Keratinocyte (primary cell): ENCODE results near the gene RBBP8. TPM values are rescaled to one million over a fixed set of nuclear protein-coding genes. Genes with fewer than 3 reads are reported as not detected.

Experiments used
- DNase-seq: peaks from one replicate; pipeline ENCODE4 v3.0.0-alpha.2; 2011; ENCODE audit warnings: low read depth, missing footprints, low spot score
- FAIRE-seq: peaks from 2 replicates; lab custom pipeline; 2011; peaks lifted over from hg19 to GRCh38; lab: Jason Lieb, UNC
- H2AFZ ChIP-seq: 2 replicates; pipeline ENCODE4 v1.6.0; 2012; ENCODE audit warnings: low read length, control low read depth, inconsistent platforms; ENCODE audit not compliant: control insufficient read depth
- H3K27ac ChIP-seq: 2 replicates; pipeline ENCODE4 v1.5.1; 2011; ENCODE audit warnings: low read length; ENCODE audit not compliant: control insufficient read depth, insufficient read depth
- H3K27me3 ChIP-seq: 3 replicates; pipeline ENCODE4 v1.6.0; 2011; ENCODE audit warnings: low read length; ENCODE audit not compliant: control insufficient read depth, insufficient read depth; ENCODE audit errors: extremely low read depth
- H3K36me3 ChIP-seq, 2 experiments: 2 replicates in 1 of 2; 3 replicates in 1 of 2; pipeline ENCODE4 v1.5.1; 2011; ENCODE audit warnings: low read length in 2 of 2, mild to moderate bottlenecking in 1 of 2; ENCODE audit not compliant: control insufficient read depth in 2 of 2, insufficient read depth in 2 of 2; ENCODE audit errors: extremely low read depth in 1 of 2
- H3K4me1 ChIP-seq: 3 replicates; pipeline ENCODE4 v1.5.1; 2011; ENCODE audit warnings: low read length; ENCODE audit not compliant: control insufficient read depth, insufficient read depth; ENCODE audit errors: extremely low read depth
- H3K4me2 ChIP-seq: 3 replicates; pipeline ENCODE4 v1.6.0; 2011; ENCODE audit warnings: low read depth, low read length; ENCODE audit not compliant: control insufficient read depth, insufficient read depth; ENCODE audit errors: extremely low read depth
- H3K4me3 ChIP-seq, 3 experiments: fragments of 200-600 bp in 1 of 3; sonication (generic) in 1 of 3; 2 replicates in 2 of 3; 3 replicates in 1 of 3; pipeline ENCODE4 v1.5.1; 2011 to 2016; ENCODE audit warnings: low read length in 3 of 3, mild to moderate bottlenecking in 3 of 3, control low read depth in 2 of 3, inconsistent platforms in 1 of 3, low read depth in 1 of 3, mixed read lengths in 1 of 3, mixed run types in 1 of 3, moderate library complexity in 1 of 3; ENCODE audit not compliant: control insufficient read depth in 2 of 3, insufficient read depth in 2 of 3; ENCODE audit errors: extremely low read depth in 1 of 3
- H3K79me2 ChIP-seq: 2 replicates; pipeline ENCODE4 v1.6.0; 2012; ENCODE audit warnings: low read length; ENCODE audit not compliant: control insufficient read depth, insufficient read depth
- H3K9ac ChIP-seq: 3 replicates; pipeline ENCODE4 v1.6.0; 2011; ENCODE audit warnings: low read length; ENCODE audit not compliant: control insufficient read depth, insufficient read depth; ENCODE audit errors: extremely low read depth
- H3K9me1 ChIP-seq: 3 replicates; pipeline ENCODE4 v1.6.0; 2011; ENCODE audit warnings: low read length; ENCODE audit not compliant: control insufficient read depth, insufficient read depth; ENCODE audit errors: extremely low read depth
- H3K9me3 ChIP-seq: 2 replicates; pipeline ENCODE4 v1.5.1; 2012; ENCODE audit warnings: low read depth, low read length; ENCODE audit not compliant: control insufficient read depth
- H4K20me1 ChIP-seq: 3 replicates; pipeline ENCODE4 v1.6.0; 2011; ENCODE audit warnings: low read length; ENCODE audit not compliant: control insufficient read depth, insufficient read depth; ENCODE audit errors: extremely low read depth
- EZH2 ChIP-seq: IDR thresholded peaks from one replicate; pipeline ENCODE4 v1.6.1; 2012; ENCODE audit warnings: inconsistent platforms, mild to moderate bottlenecking, low read length, moderate library complexity
- dilution Hi-C: fragments of 300-500 bp; cut with MboI; formaldehyde crosslinking; loops from one replicate; pipeline ENCODE4 v1.7.0; 2020; ENCODE audit warnings: low sequenced_read_pairs; ENCODE audit not compliant: extremely low pct_ligation_motif_present
- polyA plus RNA-seq, 5 experiments: library from polyadenylated mRNA; depleted of rRNA in 3 of 5; stranded (reverse) in 3 of 5; stranded (forward) in 1 of 5; unstranded in 1 of 5; fragments of >200 nt; gene quantifications; 1 replicate in 1 of 5; 2 replicates in 3 of 5; 3 replicates in 1 of 5; pipeline versions ENCODE4 v1.2.1 to v1.2.3, GENCODE V29; 2011 to 2012; ENCODE audit warnings: missing spikeins in 2 of 5, low read depth in 1 of 5, low replicate concordance in 1 of 5
- TF ChIP-seq, protein P1 (sequence below), 3 experiments: IDR thresholded peaks in 1 of 3; conservative IDR thresholded peaks in 1 of 3; optimal IDR thresholded peaks in 1 of 3; 2 replicates in 2 of 3; 3 replicates in 1 of 3; pipeline versions ENCODE3 to v1.5.1; 2011; ENCODE audit warnings: low read length in 3 of 3, mild to moderate bottlenecking in 3 of 3, moderate library complexity in 2 of 3, control low read depth in 1 of 3, inconsistent platforms in 1 of 3; ENCODE audit not compliant: insufficient read depth in 2 of 3; ENCODE audit errors: extremely low read depth in 1 of 3

The RBBP8 gene
- polyA plus RNA-seq, 1 donor (not counting 4 experiments of a cell fraction or from before 2014, with no cell fraction given), result 169 TPM

DNA sequence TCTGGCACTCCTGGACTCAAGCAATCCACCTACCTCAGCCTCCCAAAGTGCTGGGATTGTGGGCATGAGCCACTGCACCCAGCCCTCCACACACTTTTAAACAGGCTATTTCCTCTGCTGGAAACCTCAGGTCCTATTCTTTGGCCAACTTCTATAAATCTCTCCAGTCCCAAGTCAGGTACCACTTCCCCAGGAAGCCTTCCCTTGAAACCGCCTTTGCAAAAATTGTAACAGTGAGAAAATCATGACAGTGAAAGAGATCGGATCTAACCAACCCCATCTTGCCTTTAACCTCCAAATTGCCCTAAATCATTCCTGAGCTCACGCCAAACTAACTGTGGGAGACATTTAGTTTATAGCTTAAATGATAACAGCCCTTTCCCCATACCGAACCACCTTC lies 134.9 kb downstream of the RBBP8 start:
- Histone ChIP-seq H4K20me1 (no peaks in the 10 kb centered on the region), H3K79me2 (no peaks in the 10 kb centered on the region), H3K4me2 (no peak overlapping the region), H3K36me3 (no peaks in the 10 kb centered on the region), H2AFZ (no peak overlapping the region), H3K9me1 (no peaks in the 10 kb centered on the region), H3K27ac (no peak overlapping the region), H3K4me1 (no peaks in the 10 kb centered on the region), H3K27me3 (no peaks in the 10 kb centered on the region), H3K9me3 (no peaks in the 10 kb centered on the region), H3K9ac (no peak overlapping the region), H3K4me3 (no peak overlapping the region)
- DNase-seq (no peak), FAIRE-seq (no peak)
- TF ChIP-seq, protein P1, sequence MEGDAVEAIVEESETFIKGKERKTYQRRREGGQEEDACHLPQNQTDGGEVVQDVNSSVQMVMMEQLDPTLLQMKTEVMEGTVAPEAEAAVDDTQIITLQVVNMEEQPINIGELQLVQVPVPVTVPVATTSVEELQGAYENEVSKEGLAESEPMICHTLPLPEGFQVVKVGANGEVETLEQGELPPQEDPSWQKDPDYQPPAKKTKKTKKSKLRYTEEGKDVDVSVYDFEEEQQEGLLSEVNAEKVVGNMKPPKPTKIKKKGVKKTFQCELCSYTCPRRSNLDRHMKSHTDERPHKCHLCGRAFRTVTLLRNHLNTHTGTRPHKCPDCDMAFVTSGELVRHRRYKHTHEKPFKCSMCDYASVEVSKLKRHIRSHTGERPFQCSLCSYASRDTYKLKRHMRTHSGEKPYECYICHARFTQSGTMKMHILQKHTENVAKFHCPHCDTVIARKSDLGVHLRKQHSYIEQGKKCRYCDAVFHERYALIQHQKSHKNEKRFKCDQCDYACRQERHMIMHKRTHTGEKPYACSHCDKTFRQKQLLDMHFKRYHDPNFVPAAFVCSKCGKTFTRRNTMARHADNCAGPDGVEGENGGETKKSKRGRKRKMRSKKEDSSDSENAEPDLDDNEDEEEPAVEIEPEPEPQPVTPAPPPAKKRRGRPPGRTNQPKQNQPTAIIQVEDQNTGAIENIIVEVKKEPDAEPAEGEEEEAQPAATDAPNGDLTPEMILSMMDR (optimal IDR thresholded peaks at IDR 0.05 in 1 of 3, IDR thresholded peaks at IDR 0.05 in 1 of 3, conservative IDR thresholded peaks at IDR 0.05 in 1 of 3; ENCODE audit: extremely low read depth in 1 of 3, insufficient read depth in 2 of 3, low read length in 3 of 3), result no peak
- TF ChIP-seq EZH2, result no peak
- dilution Hi-C loops, result no loop called here

DNA sequence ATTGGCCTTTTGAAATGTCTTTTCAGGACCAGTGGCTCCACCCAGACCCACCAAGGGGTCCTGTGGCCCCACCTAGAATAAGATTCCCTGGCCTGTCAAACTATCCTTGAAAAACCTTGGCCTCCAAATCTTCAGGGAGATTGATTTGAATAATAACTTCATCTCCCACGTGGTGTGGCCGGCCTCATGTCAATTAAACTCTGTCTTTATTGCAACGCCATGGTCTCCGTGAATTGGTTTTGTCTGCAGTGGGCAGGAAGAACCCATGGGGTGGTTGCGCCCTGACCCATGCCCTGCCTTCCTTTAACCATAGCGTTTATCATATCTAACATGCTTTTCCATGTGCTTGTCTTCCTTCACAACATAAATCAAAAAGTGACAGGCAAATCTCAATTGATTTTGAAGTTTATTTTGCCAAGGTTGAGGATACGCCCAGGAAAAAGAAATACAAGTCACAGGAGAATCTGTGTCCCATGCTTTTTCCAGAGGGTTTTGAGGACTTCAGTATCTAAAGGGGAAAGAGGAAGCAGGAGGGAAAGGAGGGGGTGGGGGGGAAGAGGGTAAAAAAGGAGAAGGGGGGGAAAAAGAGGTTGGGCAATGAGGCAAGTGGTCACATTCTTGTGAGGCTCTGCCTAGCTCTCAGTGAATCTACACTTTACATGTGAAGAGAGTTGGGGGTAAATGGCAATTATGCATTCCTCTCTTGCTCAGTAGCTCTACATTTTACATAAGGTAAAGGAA lies 135.6 kb downstream of the RBBP8 start:
- no peak for DNase-seq

More for the DNA sequence above, 135.6 kb downstream of the RBBP8 start:
- no peak overlapping the region for H3K4me3 ChIP-seq
- no peak overlapping the region for H3K27ac ChIP-seq
- no peak overlapping the region for H3K9ac ChIP-seq
- H3K36me3 ChIP-seq, result no peaks in the 10 kb centered on the region
- no peak overlapping the region for H3K4me2 ChIP-seq
- no peaks in the 10 kb centered on the region for H3K9me3 ChIP-seq
- H2AFZ ChIP-seq, result no peak overlapping the region
- TF ChIP-seq EZH2, result no peak
- TF ChIP-seq, protein P1 (optimal IDR thresholded peaks at IDR 0.05 in 1 of 3, IDR thresholded peaks at IDR 0.05 in 1 of 3, conservative IDR thresholded peaks at IDR 0.05 in 1 of 3; ENCODE audit: extremely low read depth in 1 of 3, insufficient read depth in 2 of 3, low read length in 3 of 3), result no peak
- dilution Hi-C loops, result no loop called here
- no peaks in the 10 kb centered on the region for H3K4me1 ChIP-seq
- no peaks in the 10 kb centered on the region for H3K9me1 ChIP-seq
- no peaks in the 10 kb centered on the region for H3K27me3 ChIP-seq
- H3K79me2 ChIP-seq, result no peaks in the 10 kb centered on the region
- no peak for FAIRE-seq
- H4K20me1 ChIP-seq, result no peaks in the 10 kb centered on the region
